ENCODE results near the gene ZNF205. TPM values are rescaled to one million over a fixed set of nuclear protein-coding genes. Genes with fewer than 3 reads are reported as not detected.

Gene ZNF205
- polyA plus RNA-seq, 1 of the 3 experiments (the other 2 are of a cell fraction) = 9.7 TPM

DNA sequence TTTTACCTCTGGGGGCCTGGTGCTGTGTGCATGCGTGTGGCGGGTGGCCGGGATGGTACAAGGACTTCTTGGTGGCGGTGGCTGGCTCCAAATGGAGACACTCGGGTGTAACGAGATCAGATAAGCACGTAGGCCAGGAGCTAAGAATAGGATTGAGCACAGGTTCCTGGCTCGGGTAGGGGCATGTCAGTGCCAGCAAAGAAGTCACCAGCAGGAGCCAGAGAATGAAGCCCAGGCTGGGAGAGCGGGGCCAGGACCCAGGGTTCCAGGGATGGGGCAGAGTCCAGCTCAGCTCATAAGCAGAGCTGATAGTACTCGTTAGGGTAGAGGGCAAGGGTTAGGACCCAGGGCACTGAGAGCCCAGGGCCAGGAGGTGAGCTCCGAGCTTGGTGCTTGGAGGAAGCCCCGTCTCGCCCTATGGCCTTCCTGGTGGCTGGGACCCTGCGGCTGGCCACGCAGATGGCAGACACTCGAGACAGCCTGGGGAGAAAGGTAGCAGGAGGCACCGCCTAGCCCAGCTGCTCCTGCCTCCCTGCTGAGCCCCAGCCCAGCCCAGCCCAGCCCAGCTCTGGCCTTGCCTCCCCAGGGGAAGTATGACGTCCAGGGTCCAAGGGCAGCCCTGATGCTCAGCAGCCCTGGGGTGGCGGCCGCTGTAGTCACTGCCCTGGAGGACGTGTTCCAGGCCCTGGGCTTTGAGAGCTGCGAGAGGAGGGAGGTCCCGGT, 31.4 kb downstream of the ZNF205 start:
- H3K9me3 ChIP-seq = no peaks in the 10 kb centered on the region
- POLR2A ChIA-PET = interaction anchor here (1.2 kb wide), 1 partner anchor 9 kb away, joined by 4 read pairs; the partner anchor contains the start of gene ZNF213
- no peak overlapping the region for H3K4me3 ChIP-seq (ENCODE audit: low read depth in 2 of 2, low read length in 1 of 2)
- H3K9ac ChIP-seq = no peak overlapping the region
- H2AFZ ChIP-seq (ENCODE audit: low read depth) = no peak overlapping the region
- H4K20me1 ChIP-seq (ENCODE audit: insufficient read depth) = no peaks in the 10 kb centered on the region
- H3K27ac ChIP-seq (ENCODE audit: low read depth in 2 of 2, low read length in 1 of 2) = no peak overlapping the region
- 85% methylated on average over 10 of the region's 23 CpGs for WGBS (ENCODE audit: low lambda C conversion rate)
- H3K9me2 ChIP-seq = no peaks in the 10 kb centered on the region
- peaks cover 0 to 26% of the 10 kb centered on the region in 2 experiments for H3K36me3 ChIP-seq (replicated peaks in 1 of 2; ENCODE audit: control insufficient read depth in 1 of 2, insufficient read depth in 2 of 2, low read length in 1 of 2)
- CTCF ChIA-PET = interaction anchor here (1.1 to 3.3 kb wide), 3 partner anchors 14 to 85 kb away, joined by 3 to 10 read pairs (median 3); no protein-coding TSS in a partner anchor
- H3K4me1 ChIP-seq (ENCODE audit: control insufficient read depth in 1 of 2, insufficient read depth in 2 of 2, low read depth in 1 of 2, low read length in 1 of 2) = peaks cover 0 to 7% of the 10 kb centered on the region in 2 experiments; a peak in 1 of 4 replicates
- H3K79me2 ChIP-seq (ENCODE audit: insufficient read depth) = no peaks in the 10 kb centered on the region
- TF ChIP-seq, protein P1, sequence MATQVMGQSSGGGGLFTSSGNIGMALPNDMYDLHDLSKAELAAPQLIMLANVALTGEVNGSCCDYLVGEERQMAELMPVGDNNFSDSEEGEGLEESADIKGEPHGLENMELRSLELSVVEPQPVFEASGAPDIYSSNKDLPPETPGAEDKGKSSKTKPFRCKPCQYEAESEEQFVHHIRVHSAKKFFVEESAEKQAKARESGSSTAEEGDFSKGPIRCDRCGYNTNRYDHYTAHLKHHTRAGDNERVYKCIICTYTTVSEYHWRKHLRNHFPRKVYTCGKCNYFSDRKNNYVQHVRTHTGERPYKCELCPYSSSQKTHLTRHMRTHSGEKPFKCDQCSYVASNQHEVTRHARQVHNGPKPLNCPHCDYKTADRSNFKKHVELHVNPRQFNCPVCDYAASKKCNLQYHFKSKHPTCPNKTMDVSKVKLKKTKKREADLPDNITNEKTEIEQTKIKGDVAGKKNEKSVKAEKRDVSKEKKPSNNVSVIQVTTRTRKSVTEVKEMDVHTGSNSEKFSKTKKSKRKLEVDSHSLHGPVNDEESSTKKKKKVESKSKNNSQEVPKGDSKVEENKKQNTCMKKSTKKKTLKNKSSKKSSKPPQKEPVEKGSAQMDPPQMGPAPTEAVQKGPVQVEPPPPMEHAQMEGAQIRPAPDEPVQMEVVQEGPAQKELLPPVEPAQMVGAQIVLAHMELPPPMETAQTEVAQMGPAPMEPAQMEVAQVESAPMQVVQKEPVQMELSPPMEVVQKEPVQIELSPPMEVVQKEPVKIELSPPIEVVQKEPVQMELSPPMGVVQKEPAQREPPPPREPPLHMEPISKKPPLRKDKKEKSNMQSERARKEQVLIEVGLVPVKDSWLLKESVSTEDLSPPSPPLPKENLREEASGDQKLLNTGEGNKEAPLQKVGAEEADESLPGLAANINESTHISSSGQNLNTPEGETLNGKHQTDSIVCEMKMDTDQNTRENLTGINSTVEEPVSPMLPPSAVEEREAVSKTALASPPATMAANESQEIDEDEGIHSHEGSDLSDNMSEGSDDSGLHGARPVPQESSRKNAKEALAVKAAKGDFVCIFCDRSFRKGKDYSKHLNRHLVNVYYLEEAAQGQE (IDR thresholded peaks at IDR 0.05; ENCODE audit: low read depth, low read length) = no peak
- TF ChIP-seq CHD2 (IDR thresholded peaks at IDR 0.05; ENCODE audit: low read length, partially characterized antibody) (no peak), SMC3 (IDR thresholded peaks at IDR 0.05; ENCODE audit: low read depth, low read length) (no peak)
- no peaks in the 10 kb centered on the region for H3K27me3 ChIP-seq (ENCODE audit: insufficient read depth)
- no peak overlapping the region for H3K4me2 ChIP-seq
- H3F3A ChIP-seq (replicated peaks; ENCODE audit: insufficient read depth) = peaks cover under 1% of the 10 kb centered on the region
- peak; percentile 12 for DNase-seq

DNA sequence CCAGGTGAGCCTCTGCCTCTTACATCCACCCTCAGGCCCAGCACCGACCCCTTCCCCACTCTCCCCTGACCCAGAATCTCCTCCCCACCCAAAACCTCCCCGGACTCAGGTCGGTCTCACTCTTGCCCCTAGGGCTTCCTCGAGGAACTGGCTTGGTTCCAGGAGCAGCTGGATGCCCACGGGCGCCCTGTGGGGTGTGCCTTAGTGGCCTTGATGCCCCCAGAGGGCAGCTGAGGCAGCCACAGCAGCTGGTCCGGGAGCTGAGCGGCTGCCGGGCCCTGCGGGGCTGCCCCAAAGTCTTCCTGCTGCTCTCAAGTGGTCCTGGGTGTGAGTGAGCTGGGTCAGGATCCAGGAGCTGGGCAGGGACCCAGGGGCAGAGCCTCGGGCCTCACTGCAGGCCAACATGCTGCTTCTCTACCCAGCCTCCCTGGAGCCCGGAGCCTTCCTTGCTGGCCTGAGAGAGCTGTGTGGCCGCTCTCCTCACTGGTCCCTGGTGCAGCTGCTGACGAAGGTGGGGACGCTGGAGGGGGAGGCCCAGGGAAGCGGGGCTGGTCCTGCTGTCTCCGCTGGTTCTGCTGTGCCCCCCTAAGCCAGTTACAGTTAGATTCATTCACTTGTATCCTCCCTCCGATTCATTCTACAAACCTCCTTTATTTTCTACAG, 32.1 kb downstream of the ZNF205 start:
- H3F3A ChIP-seq (replicated peaks; ENCODE audit: insufficient read depth) = peaks cover 7% of the 10 kb centered on the region
- no peak for DNase-seq
- H3K4me1 ChIP-seq (ENCODE audit: control insufficient read depth in 1 of 2, insufficient read depth in 2 of 2, low read depth in 1 of 2, low read length in 1 of 2) = peaks cover under 1 to 5% of the 10 kb centered on the region in 2 experiments; a peak in 2 of 4 replicates
- no peak overlapping the region for H3K9ac ChIP-seq
- no peak overlapping the region for H3K4me3 ChIP-seq (ENCODE audit: low read depth in 2 of 2, low read length in 1 of 2)
- WGBS (ENCODE audit: low lambda C conversion rate) = 87% methylated on average over 7 of the region's 18 CpGs
- H3K9me2 ChIP-seq = no peaks in the 10 kb centered on the region
- H3K9me3 ChIP-seq = no peaks in the 10 kb centered on the region
- no peak overlapping the region for H3K4me2 ChIP-seq
- TF ChIP-seq GATA2 (CRISPR knock-in tag; IDR thresholded peaks at IDR 0.05) = no peak
- TF ChIP-seq, protein P2, sequence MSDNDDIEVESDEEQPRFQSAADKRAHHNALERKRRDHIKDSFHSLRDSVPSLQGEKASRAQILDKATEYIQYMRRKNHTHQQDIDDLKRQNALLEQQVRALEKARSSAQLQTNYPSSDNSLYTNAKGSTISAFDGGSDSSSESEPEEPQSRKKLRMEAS (IDR thresholded peaks at IDR 0.05; ENCODE audit: low read depth) = no peak
- H3K36me3 ChIP-seq (replicated peaks in 1 of 2; ENCODE audit: control insufficient read depth in 1 of 2, insufficient read depth in 2 of 2, low read length in 1 of 2) = peaks cover 0 to 22% of the 10 kb centered on the region in 2 experiments
- H4K20me1 ChIP-seq (ENCODE audit: insufficient read depth) = no peaks in the 10 kb centered on the region
- POLR2A ChIA-PET = interaction anchor here (1.2 kb wide), 1 partner anchor 9 kb away, joined by 4 read pairs; the partner anchor contains the start of gene ZNF213
- no peaks in the 10 kb centered on the region for H3K79me2 ChIP-seq (ENCODE audit: insufficient read depth)
- CTCF ChIA-PET = interaction anchor here (1.1 to 3.3 kb wide), 3 partner anchors 15 to 86 kb away, joined by 3 to 10 read pairs (median 3); no protein-coding TSS in a partner anchor
- H3K27ac ChIP-seq (ENCODE audit: low read depth in 2 of 2, low read length in 1 of 2) = no peak overlapping the region
- H2AFZ ChIP-seq (ENCODE audit: low read depth) = no peak overlapping the region
- no peaks in the 10 kb centered on the region for H3K27me3 ChIP-seq (ENCODE audit: insufficient read depth)

Measured in SK-N-SH (cell line).